HL-60 (cell line): ENCODE data around the gene PRR33.
A peak's percentile ranks its signal among the peaks of the same experiment; 100 is the strongest.

Experiments used
- DNase-seq, 2 experiments: peaks; one replicate each; pipeline ENCODE4 v3.0.0-alpha.2; 2010 to 2020; ENCODE audit warnings: low read depth in 1 of 2, low spot score in 1 of 2
- H3K27ac ChIP-seq: fragments of 250-450 bp; sonication (Bioruptor Pico); replicated peaks from 2 replicates; pipeline ENCODE4 v1.5.1; 2020; ENCODE audit warnings: mild to moderate bottlenecking, moderate library complexity
- H3K27me3 ChIP-seq: fragments of 250-450 bp; sonication (Bioruptor Pico); 2 replicates; pipeline ENCODE4 v1.5.1; 2021; ENCODE audit warnings: mild to moderate bottlenecking, moderate library complexity; ENCODE audit not compliant: insufficient read depth, poor library complexity, severe bottlenecking
- H3K4me3 ChIP-seq: replicated peaks from 2 replicates; pipeline ENCODE4 v1.5.1; 2011; ENCODE audit warnings: mild to moderate bottlenecking, control low read depth, low read length; ENCODE audit not compliant: insufficient read depth
- GABPA ChIP-seq: IDR thresholded peaks from 2 replicates; pipeline ENCODE4 v1.6.1; 2012; ENCODE audit warnings: low read depth
- POLR2AphosphoS5 ChIP-seq: IDR thresholded peaks from 2 replicates; pipeline ENCODE4 v1.6.1; 2012; ENCODE audit warnings: low read depth
- SPI1 ChIP-seq: IDR thresholded peaks from 2 replicates; pipeline ENCODE4 v1.6.1; 2012; ENCODE audit warnings: low read depth, mild to moderate bottlenecking, borderline replicate concordance
- TF ChIP-seq, protein P1 (sequence below): IDR thresholded peaks from 2 replicates; pipeline ENCODE4 v1.6.1; 2012; ENCODE audit warnings: low read depth; ENCODE audit not compliant: insufficient replicate concordance
- TF ChIP-seq, protein P2 (sequence below): IDR thresholded peaks from one replicate; pipeline ENCODE4 v1.5.1; 2011; ENCODE audit warnings: low read length, control low read depth, inconsistent platforms; ENCODE audit not compliant: insufficient read depth

The PRR33 gene

DNA sequence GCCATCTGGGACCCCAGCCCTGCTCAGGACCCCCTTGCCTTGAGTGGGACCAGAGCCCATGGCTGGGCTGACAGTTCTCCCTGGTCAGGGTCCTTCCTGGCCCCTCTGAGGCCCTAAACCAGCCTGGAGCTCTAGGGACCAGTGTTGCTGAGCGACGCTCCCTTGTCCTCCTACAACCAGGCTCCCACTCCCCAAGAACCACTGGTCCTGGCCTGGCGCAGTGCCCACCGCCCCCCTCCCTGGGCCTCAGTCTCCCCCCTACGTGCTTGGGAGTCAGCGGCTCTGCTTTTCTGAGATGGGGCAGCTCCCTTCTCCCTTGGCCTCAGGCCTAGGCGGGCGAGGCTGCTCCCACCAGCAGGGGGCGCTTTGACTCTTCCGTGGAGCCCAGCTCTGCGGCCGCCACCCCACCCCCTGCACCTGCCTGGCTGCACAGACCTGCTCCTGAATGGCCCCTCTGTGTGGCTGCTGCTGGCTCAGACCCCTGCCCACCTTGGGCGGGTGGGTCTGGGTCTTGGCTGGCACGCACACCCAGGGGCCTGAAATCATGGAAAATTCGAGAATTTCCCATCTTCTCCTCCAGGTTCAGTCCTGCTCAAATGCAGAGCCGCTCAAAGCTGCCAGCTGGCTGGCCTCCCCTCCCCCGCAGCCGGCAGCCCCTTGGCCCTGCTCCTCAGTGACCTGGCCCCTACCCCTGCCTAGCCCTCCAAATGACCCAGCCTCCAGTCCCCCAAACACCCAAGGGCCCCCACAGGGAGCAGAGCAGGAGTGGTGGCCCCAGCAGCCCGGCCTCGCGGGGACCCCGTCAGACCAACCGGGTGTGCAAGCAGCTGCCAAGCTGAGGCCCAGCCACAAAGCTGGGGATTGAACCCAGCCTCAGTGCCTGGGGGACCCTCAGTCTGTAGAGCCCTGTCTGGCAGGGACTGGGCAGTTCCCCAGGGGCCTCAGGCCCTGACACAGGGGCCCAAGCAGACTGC is 9.1 kb downstream of the PRR33 start:
- TF ChIP-seq, protein P1, sequence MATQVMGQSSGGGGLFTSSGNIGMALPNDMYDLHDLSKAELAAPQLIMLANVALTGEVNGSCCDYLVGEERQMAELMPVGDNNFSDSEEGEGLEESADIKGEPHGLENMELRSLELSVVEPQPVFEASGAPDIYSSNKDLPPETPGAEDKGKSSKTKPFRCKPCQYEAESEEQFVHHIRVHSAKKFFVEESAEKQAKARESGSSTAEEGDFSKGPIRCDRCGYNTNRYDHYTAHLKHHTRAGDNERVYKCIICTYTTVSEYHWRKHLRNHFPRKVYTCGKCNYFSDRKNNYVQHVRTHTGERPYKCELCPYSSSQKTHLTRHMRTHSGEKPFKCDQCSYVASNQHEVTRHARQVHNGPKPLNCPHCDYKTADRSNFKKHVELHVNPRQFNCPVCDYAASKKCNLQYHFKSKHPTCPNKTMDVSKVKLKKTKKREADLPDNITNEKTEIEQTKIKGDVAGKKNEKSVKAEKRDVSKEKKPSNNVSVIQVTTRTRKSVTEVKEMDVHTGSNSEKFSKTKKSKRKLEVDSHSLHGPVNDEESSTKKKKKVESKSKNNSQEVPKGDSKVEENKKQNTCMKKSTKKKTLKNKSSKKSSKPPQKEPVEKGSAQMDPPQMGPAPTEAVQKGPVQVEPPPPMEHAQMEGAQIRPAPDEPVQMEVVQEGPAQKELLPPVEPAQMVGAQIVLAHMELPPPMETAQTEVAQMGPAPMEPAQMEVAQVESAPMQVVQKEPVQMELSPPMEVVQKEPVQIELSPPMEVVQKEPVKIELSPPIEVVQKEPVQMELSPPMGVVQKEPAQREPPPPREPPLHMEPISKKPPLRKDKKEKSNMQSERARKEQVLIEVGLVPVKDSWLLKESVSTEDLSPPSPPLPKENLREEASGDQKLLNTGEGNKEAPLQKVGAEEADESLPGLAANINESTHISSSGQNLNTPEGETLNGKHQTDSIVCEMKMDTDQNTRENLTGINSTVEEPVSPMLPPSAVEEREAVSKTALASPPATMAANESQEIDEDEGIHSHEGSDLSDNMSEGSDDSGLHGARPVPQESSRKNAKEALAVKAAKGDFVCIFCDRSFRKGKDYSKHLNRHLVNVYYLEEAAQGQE = no peak
- TF ChIP-seq, protein P2, sequence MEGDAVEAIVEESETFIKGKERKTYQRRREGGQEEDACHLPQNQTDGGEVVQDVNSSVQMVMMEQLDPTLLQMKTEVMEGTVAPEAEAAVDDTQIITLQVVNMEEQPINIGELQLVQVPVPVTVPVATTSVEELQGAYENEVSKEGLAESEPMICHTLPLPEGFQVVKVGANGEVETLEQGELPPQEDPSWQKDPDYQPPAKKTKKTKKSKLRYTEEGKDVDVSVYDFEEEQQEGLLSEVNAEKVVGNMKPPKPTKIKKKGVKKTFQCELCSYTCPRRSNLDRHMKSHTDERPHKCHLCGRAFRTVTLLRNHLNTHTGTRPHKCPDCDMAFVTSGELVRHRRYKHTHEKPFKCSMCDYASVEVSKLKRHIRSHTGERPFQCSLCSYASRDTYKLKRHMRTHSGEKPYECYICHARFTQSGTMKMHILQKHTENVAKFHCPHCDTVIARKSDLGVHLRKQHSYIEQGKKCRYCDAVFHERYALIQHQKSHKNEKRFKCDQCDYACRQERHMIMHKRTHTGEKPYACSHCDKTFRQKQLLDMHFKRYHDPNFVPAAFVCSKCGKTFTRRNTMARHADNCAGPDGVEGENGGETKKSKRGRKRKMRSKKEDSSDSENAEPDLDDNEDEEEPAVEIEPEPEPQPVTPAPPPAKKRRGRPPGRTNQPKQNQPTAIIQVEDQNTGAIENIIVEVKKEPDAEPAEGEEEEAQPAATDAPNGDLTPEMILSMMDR = peak; percentile 42
- TF ChIP-seq POLR2AphosphoS5 (0 out of 2 replicates have a peak, but pooled peaks have one; percentile 3), SPI1 (no peak), GABPA (no peak)
- H3K4me3 ChIP-seq = no peak overlapping the region
- no peak overlapping the region for H3K27ac ChIP-seq
- no peaks in the 10 kb centered on the region for H3K27me3 ChIP-seq
- DNase-seq = peak in 1 of 2 experiments; percentile 68

DNA sequence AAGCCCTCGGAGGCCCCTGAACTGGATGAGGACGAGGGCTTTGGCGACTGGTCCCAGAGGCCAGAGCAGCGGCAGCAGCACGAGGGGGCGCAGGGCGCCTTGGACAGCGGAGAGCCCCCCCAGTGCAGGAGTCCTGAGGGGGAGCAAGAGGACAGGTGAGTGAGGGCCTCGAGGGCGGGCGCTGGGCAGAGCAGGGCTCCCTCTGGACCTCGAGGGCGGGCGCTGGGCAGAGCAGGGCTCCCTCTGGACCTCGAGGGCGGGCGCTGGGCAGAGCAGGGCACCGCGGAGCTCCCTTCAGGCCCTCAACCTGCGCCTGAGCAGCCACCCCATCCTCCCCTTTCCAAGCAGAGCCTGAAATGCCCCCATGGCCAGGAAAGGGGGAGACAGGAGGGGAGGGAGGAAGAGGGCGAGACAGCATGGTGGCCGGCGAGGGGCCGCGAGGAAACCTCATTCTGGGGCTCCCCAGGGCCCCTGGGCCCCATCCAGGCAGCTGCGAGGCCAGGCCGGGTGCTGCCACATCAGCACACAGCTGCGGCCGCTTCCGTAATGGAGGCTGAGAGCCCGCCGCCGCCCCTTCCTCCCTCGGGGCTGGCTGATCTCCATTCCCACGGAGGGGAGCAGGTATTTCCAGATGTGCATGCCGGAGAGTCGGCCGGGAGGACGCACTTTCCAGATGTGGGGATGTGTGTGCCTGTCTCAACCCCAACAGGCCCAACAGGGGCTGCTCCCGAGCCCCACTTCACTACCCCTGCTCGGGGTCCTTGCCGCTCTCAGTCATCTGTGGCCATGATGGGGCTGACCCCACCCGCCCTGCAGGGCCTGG is 10.0 kb downstream of the PRR33 start:
- Histone ChIP-seq H3K27ac (no peak overlapping the region), H3K4me3 (no peak overlapping the region), H3K27me3 (no peaks in the 10 kb centered on the region)
- TF ChIP-seq GABPA (no peak), SPI1 (no peak), POLR2AphosphoS5 (no peak)
- TF ChIP-seq, protein P1 = no peak
- TF ChIP-seq, protein P2 = no peak
- no peak for DNase-seq

DNA sequence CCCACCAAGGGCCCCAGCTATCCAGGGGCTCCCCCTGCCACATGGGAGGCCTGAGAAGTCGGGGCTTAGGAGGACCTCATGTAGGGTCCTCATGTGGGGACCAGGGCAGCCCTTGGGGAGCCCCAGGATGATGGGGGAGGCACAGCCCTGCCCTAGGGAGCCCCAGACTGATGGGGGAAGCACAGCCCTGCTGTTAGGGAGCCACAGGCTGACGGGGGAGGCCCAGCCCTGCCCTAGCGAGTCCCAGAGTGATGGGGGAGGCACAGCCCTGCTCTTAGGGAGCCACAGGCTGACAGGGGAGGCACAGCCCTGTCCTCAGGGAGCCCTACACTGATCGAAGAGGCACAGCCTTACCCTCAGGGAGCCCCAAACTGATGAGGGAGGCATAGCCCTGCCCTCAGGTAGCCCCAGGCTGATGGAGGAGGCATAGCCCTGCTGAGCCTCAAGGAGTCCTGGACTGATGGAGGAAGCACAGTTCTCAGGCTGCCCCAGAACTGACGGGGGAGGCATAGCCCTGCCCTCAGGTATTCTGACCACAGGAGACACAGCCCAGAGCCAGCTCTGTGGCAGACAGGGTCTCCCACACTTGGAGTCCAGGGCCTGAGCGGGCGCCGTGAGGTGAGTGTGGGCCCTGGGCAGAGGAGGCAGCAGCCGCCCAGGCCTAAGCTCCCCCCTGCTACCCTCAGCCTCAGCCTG is 10.8 kb downstream of the PRR33 start:
- no peak for DNase-seq
- Histone ChIP-seq H3K4me3 (no peak overlapping the region), H3K27ac (no peak overlapping the region), H3K27me3 (no peaks in the 10 kb centered on the region)
- TF ChIP-seq, protein P2 = no peak
- TF ChIP-seq POLR2AphosphoS5 (no peak), SPI1 (no peak), GABPA (no peak)
